Measurements from ENCODE around the gene DNER.
A peak's percentile ranks its signal among the peaks of the same experiment; 100 is the strongest.

DNER gene

GRCh38 chr2:229586012-229586411, 128.3 kb downstream of the DNER start:
- no peak for DNase-seq (ENCODE audit: low spot score)
- H3K27ac ChIP-seq (ENCODE audit: poor library complexity, severe bottlenecking) = peak overlapping the region; percentile 93
- peak; percentile 75 for ATAC-seq (ENCODE audit: low read depth)
- H3K4me1 ChIP-seq (ENCODE audit: insufficient read depth, poor library complexity, severe bottlenecking) = peaks cover 11% of the 10 kb centered on the region
- H3K27me3 ChIP-seq (ENCODE audit: insufficient read depth, poor library complexity, severe bottlenecking) = no peaks in the 10 kb centered on the region
- TF ChIP-seq CTCF (IDR thresholded peaks at IDR 0.05; ENCODE audit: poor library complexity, severe bottlenecking) = no peak
- no peaks in the 10 kb centered on the region for H3K9me3 ChIP-seq (ENCODE audit: severe bottlenecking)
- H3K4me3 ChIP-seq (ENCODE audit: severe bottlenecking) = no peak overlapping the region
- peaks cover 11% of the 10 kb centered on the region; the same call in 1 of the 2 replicates for H3K36me3 ChIP-seq (ENCODE audit: low read depth)

GRCh38 chr2:229582151-229582550, 132.2 kb downstream of the DNER start:
- no peak overlapping the region for H3K27ac ChIP-seq (ENCODE audit: poor library complexity, severe bottlenecking)
- no peak for ATAC-seq (ENCODE audit: low read depth)
- no peak for TF ChIP-seq CTCF (IDR thresholded peaks at IDR 0.05; ENCODE audit: poor library complexity, severe bottlenecking)

GRCh38 chr2:229578052-229578846, 136.1 kb downstream of the DNER start:
- DNase-seq (ENCODE audit: low spot score) = no peak
- Histone ChIP-seq H3K27me3 (ENCODE audit: insufficient read depth, poor library complexity, severe bottlenecking) (no peaks in the 10 kb centered on the region), H3K4me3 (ENCODE audit: severe bottlenecking) (no peak overlapping the region), H3K4me1 (ENCODE audit: insufficient read depth, poor library complexity, severe bottlenecking) (no peaks in the 10 kb centered on the region), H3K9me3 (ENCODE audit: severe bottlenecking) (no peaks in the 10 kb centered on the region), H3K36me3 (ENCODE audit: low read depth) (peaks cover 28% of the 10 kb centered on the region), H3K27ac (ENCODE audit: poor library complexity, severe bottlenecking) (no peak overlapping the region)
- no peak for TF ChIP-seq CTCF (IDR thresholded peaks at IDR 0.05; ENCODE audit: poor library complexity, severe bottlenecking)
- ATAC-seq (ENCODE audit: low read depth) = no peak

More at GRCh38 chr2:229582151-229582550, 132.2 kb downstream of the DNER start:
- peaks cover 24% of the 10 kb centered on the region for H3K36me3 ChIP-seq (ENCODE audit: low read depth)
- H3K9me3 ChIP-seq (ENCODE audit: severe bottlenecking) = no peaks in the 10 kb centered on the region
- no peak overlapping the region for H3K4me3 ChIP-seq (ENCODE audit: severe bottlenecking)
- H3K27me3 ChIP-seq (ENCODE audit: insufficient read depth, poor library complexity, severe bottlenecking) = no peaks in the 10 kb centered on the region
- no peak for DNase-seq (ENCODE audit: low spot score)
- peaks cover 9% of the 10 kb centered on the region for H3K4me1 ChIP-seq (ENCODE audit: insufficient read depth, poor library complexity, severe bottlenecking)

- H3K27me3 ChIP-seq (ENCODE audit: insufficient read depth, poor library complexity, severe bottlenecking) = no peaks in the 10 kb centered on the region
- H3K36me3 ChIP-seq (ENCODE audit: low read depth) = peaks cover 28% of the 10 kb centered on the region; the same call in 1 of the 2 replicates
- no peak for TF ChIP-seq CTCF (IDR thresholded peaks at IDR 0.05; ENCODE audit: poor library complexity, severe bottlenecking)
- no peaks in the 10 kb centered on the region for H3K9me3 ChIP-seq (ENCODE audit: severe bottlenecking)
- no peaks in the 10 kb centered on the region for H3K4me1 ChIP-seq (ENCODE audit: insufficient read depth, poor library complexity, severe bottlenecking)
- ATAC-seq (ENCODE audit: low read depth) = no peak
- DNase-seq (ENCODE audit: low spot score) = no peak
- H3K4me3 ChIP-seq (ENCODE audit: severe bottlenecking) = no peak overlapping the region
- H3K27ac ChIP-seq (ENCODE audit: poor library complexity, severe bottlenecking) = no peak overlapping the region
Measured at GRCh38 chr2:229575569-229576315, 138.6 kb downstream of the DNER start.

Data from RWPE2 (cell line).